Measurements from ENCODE around the gene VPS41.

DNA sequence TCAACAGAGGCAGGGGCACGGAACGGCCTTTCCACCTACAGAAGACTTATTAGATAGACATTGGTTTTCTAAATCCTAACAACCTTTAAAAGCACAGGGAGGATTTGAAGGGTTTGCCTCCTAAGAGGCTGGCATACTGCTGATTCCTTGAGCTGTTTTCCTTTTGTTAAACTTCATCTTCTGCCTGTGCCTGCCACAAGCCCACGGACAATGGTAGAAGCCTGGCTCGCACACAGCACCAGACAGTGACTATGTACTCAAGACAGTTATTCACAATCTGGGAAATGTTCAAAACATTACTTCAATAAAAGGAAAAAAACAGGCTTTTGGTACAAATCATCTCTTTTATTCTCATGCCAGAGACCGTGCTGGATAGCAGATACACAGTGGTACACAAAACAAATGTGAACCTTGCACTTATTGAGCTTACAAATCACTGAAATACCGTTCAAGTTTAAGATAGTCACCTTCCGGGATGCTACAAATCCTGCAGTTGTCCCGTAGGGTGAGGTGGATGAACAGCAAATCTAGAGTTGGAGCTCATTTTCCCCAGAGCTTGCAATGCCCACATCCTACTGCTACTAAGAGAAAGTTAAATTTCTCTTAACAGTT lies 63.9 kb downstream of the VPS41 start:
- TF ChIP-seq POLR2AphosphoS5 (IDR thresholded peaks at IDR 0.05; ENCODE audit: low read length) (no peak), CHD4 (IDR thresholded peaks at IDR 0.05) (no peak), HDAC2 (IDR thresholded peaks at IDR 0.05) (no peak), PAX5 (IDR thresholded peaks at IDR 0.05; ENCODE audit: borderline replicate concordance, low read depth, low read length) (no peak), MYC (IDR thresholded peaks at IDR 0.05; ENCODE audit: insufficient read depth, insufficient read length, insufficient replicate concordance, low read length, severe bottlenecking) (no peak), RFX5 (IDR thresholded peaks at IDR 0.05; ENCODE audit: low read depth, low read length) (no peak), YBX1 (IDR thresholded peaks at IDR 0.05) (no peak)
- TF ChIP-seq, protein P1, sequence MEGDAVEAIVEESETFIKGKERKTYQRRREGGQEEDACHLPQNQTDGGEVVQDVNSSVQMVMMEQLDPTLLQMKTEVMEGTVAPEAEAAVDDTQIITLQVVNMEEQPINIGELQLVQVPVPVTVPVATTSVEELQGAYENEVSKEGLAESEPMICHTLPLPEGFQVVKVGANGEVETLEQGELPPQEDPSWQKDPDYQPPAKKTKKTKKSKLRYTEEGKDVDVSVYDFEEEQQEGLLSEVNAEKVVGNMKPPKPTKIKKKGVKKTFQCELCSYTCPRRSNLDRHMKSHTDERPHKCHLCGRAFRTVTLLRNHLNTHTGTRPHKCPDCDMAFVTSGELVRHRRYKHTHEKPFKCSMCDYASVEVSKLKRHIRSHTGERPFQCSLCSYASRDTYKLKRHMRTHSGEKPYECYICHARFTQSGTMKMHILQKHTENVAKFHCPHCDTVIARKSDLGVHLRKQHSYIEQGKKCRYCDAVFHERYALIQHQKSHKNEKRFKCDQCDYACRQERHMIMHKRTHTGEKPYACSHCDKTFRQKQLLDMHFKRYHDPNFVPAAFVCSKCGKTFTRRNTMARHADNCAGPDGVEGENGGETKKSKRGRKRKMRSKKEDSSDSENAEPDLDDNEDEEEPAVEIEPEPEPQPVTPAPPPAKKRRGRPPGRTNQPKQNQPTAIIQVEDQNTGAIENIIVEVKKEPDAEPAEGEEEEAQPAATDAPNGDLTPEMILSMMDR (IDR thresholded peaks at IDR 0.05 in 2 of 3, conservative IDR thresholded peaks at IDR 0.05 in 1 of 3; ENCODE audit: control insufficient read depth in 2 of 3, extremely low read depth in 1 of 3, insufficient read depth in 1 of 3, low read depth in 3 of 3, low read length in 3 of 3), result no peak
- TF ChIP-seq, protein P2, sequence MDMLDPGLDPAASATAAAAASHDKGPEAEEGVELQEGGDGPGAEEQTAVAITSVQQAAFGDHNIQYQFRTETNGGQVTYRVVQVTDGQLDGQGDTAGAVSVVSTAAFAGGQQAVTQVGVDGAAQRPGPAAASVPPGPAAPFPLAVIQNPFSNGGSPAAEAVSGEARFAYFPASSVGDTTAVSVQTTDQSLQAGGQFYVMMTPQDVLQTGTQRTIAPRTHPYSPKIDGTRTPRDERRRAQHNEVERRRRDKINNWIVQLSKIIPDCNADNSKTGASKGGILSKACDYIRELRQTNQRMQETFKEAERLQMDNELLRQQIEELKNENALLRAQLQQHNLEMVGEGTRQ (IDR thresholded peaks at IDR 0.05; ENCODE audit: borderline replicate concordance, low read depth, low read length), result no peak
- TF ChIP-seq, protein P3, sequence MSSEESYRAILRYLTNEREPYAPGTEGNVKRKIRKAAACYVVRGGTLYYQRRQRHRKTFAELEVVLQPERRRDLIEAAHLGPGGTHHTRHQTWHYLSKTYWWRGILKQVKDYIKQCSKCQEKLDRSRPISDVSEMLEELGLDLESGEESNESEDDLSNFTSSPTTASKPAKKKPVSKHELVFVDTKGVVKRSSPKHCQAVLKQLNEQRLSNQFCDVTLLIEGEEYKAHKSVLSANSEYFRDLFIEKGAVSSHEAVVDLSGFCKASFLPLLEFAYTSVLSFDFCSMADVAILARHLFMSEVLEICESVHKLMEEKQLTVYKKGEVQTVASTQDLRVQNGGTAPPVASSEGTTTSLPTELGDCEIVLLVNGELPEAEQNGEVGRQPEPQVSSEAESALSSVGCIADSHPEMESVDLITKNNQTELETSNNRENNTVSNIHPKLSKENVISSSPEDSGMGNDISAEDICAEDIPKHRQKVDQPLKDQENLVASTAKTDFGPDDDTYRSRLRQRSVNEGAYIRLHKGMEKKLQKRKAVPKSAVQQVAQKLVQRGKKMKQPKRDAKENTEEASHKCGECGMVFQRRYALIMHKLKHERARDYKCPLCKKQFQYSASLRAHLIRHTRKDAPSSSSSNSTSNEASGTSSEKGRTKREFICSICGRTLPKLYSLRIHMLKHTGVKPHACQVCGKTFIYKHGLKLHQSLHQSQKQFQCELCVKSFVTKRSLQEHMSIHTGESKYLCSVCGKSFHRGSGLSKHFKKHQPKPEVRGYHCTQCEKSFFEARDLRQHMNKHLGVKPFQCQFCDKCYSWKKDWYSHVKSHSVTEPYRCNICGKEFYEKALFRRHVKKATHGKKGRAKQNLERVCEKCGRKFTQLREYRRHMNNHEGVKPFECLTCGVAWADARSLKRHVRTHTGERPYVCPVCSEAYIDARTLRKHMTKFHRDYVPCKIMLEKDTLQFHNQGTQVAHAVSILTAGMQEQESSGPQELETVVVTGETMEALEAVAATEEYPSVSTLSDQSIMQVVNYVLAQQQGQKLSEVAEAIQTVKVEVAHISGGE (CRISPR knock-in tag; IDR thresholded peaks at IDR 0.05), result no peak
